ENCODE data around the gene ALDH3A2.

Gene ALDH3A2

DNA sequence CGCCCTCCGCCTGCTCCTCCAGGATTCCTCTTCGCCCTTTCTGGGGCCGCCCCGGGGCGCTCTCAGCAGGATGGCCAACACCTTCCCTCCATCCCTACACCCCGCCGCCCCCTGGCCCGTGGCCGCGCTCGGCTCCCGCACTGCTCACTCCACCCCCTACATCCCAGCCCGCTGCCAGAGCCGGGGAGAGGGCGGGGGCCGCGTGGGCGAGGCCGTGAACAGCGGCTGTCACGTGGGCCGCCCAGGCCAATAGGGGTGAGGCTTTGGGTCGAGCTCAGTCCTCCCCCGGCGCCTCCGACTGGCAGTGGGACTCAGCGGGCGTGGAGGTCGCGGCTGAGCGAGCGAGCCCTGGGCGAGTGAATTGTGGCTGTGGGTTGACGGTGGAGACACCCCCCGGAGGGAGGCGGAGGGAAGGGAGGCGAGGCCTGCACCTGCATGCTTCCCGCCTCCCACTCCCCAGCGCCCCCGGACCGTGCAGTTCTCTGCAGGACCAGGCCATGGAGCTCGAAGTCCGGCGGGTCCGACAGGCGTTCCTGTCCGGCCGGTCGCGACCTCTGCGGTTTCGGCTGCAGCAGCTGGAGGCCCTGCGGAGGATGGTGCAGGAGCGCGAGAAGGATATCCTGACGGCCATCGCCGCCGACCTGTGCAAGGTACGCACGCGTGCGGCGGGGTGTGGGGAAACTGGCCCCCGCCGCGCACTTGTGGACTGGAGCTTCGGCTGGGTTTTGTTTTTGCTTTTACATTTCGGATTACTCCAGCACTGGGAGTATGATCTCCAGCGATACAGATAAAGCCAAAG is at the start of gene ALDH3A2:
Gene ALDH3A2, plus strand, starts transcription at position 277 of the 799 bp plus-strand sequence. Its CDS starts 221 bp downstream, at position 498.
- peak; percentile 93 for DNase-seq

DNA sequence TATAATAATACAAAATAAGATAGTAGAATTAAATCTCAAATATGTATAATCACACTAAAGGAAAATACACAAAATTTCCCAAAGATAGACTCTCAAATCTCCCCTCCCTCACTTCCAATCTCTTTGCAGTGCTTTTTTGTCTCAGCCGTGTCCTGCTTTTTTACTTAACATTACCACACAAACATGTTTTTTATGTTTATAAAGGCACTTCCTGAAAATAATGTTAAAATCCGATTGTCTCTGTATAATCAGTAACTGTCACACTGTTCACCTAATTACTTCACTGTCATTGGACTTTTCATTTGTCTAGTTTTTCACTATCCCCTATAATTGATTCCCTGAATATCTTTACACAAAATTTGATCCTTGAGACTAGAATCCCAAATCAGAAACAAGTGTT is 38.2 kb upstream of the ALDH3A2 start:
- no peak for DNase-seq

GRCh38 chr17:19610879-19611278 is 37.7 kb upstream of the ALDH3A2 start:
- DNase-seq: no peak

DNA sequence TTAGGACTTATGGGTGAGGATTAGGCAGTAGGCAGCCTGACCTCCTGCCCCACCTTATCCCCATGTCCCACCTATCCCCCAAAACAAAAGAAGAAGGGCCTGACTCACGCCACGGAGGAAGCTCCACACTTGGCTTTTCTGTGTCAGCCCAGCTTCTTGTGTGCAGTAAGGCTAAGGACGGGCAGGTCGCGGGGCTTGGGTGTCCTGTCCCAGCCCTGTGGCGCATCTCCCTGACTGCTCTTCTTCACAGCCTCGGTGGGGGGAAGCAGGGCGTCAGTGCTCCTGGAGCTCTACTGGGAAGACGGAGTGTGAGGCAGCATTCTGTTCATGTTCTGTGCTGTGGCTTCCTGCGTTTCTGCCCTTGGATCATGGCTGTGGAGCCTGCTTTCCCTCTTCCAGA is 34.6 kb upstream of the ALDH3A2 start:
- DNase-seq: no peak

GRCh38 chr17:19614900-19615299 is 33.7 kb upstream of the ALDH3A2 start:
- no peak for DNase-seq

DNA sequence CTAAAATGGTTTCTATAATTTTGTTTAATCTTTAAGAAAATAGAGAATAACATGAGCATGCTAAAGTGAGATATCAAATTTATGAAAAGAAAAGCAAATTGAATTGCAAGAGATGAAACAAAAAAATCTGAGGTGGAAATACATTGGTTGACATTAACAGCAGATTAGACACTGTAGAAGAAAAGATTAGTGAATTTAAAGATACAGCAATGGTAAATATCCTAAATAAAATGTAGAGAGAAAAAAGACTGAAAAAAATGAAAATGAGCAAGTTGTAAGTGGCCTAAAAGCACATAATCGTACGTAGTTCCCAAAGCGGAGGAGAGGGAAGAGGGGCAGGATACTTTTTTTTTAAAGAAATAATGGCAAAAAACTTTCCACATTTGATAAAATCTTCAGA is 30.5 kb upstream of the ALDH3A2 start:
- no peak for DNase-seq

DNA sequence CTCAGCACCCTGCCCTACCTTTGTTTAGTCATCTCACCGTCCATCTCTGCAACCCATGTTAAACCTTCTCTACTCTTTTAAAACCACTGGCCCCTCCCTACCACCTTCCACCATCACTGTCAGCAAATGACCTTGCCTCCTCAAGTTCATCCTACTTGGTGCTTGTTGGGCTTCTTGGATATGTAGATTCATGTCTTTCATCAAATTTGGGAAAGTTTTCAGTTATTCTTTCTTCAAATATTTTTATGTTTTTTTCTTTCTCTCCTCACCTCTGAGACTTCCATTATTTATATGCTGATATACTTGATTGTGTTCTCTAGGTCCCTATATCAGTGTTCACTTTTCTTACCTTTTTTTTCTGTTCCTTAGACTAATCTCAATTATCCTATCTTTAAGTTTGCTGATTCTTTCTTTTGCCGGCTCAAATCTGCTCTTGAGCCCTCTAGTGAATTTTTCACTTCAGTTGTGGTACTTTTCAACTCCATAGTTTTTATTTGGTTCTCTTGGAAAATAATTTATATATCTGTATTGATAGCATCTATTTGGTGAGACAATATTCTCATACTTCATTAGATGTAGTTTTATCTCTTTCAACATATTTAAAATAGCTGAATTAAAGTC is 28.7 kb upstream of the ALDH3A2 start:
- DNase-seq: no peak

GRCh38 chr17:19621697-19622096 is 26.9 kb upstream of the ALDH3A2 start:
- DNase-seq: no peak

DNA sequence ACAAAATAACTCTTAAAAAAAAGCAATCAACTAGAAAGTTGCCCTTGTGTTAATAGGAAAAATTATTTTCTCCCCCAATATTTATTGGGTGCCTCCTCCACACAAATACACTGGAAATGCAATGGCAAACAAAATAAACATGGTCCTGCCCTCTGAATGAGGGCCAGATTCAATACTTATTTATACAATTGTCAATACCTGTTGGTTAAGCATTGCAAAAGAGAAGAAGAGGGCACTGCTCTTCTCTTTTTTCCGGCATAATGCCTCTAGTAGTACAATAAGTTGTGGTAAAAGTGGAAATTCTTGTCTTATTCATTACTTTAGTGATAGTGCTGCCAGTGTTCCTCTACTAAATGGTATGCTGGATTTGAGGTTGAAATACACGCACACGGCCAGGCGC is 22.5 kb upstream of the ALDH3A2 start:
- DNase-seq: no peak

- no peak for DNase-seq
These were observed 19.1 kb upstream of the ALDH3A2 start for GRCh38 chr17:19629449-19629848.

DNA sequence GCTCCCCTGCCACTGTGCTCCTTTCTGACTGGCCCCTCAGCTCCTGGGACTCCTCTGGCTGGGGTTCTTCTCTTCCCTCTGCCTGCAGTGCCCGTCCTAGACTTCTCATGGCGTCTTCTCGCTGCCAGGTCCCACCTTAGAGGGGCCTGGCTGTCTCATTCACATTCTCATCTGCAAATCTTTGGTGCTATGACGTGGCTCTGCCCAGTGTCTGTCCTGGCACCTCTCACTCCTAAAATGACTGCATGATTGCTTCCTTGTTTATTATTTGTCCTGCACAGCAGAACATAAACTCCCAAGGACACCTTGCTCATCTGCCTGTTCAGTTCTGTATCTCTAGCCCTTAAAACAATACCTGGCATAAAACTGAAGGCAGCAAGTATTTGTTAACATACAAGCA is 18.5 kb upstream of the ALDH3A2 start:
- DNase-seq: no peak

- no peak for DNase-seq
These were observed 17.9 kb upstream of the ALDH3A2 start for GRCh38 chr17:19630661-19631060.

DNA sequence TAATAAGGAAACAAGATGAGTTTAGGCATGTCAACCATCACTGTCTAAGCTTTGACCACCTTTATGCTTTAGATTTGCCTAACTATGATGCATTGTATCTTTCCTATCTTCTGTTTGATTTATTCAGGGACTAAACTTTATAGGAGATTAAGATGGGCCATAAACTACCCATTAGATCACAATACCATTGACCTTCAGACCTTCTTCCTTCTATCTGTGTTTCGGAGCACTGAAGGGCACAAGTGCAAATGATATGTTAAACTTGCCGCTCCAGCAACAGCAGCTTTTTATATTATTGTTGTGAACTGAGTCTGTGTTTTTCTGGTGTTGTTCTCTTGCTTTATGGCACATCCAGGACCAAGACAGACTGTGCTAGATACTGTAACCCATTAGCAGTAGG is 16.6 kb upstream of the ALDH3A2 start:
- DNase-seq: no peak

- no peak for DNase-seq
These were observed 6.7 kb upstream of the ALDH3A2 start for GRCh38 chr17:19641687-19642372.

- no peak for DNase-seq
These were observed 6.1 kb upstream of the ALDH3A2 start for GRCh38 chr17:19642373-19642893.

GRCh38 chr17:19644493-19645210 is 3.9 kb upstream of the ALDH3A2 start:
- DNase-seq: no peak

GRCh38 chr17:19645734-19646201 is 2.8 kb upstream of the ALDH3A2 start:
- peak; percentile 67 for DNase-seq

DNA sequence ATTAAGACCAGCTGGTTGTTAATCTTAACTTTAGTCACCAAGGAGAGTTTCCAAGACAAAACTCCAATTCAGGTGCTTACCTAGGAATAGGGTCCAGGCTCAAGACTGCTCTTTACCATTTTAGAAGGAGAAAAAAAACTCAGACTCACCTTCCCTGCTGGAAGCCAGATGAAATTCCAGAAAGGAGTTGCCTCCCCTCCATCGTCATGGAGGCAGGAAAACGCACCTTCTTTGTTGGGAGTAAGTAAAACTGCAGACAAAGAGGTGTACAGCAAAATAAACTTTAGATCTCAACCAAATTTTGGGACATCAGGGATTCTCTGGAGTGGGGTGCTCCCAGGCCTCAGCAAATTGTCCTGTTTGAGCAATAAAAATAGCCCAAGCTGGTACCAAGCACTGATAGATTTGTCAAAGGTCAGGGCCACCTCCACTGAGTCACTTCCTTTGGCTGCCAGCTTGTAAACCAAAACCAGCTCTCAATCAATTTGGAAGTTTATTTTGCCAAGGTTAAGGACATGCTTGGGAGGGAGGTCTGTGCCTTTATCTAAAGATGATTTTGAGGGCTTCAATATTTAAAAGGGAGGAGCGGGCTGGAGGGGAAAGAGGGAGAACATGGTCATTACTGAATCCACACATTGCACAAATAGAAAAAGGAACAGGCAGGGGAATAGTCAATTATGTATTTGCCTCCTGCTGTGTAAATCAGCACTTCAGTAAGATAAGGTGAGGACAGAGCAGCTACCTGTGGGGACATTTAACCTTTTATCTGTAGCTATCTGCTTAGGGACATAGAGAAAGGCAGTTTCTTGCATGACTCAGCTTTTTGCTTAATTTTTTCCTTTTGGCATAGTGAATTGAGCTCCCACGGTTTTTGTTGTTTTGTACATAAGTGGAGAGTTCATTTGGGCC is 1.5 kb upstream of the ALDH3A2 start:
- no peak for DNase-seq

- DNase-seq: peak; percentile 34
These were observed 665 bp upstream of the ALDH3A2 start for GRCh38 chr17:19647697-19648474.

DNA sequence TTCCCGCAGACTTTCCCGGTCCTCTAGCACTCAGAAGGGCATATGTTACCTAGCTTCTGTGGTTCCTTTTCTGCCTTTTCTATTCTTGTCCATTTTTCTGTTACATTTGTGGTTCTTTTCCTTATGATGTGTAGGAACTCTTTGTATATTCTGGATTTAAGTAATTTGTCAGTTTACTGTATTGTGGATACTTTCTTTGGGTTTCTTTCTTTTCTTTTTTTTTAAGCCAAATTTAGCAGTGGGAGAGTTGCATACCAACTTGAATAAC is 657 bp downstream of the ALDH3A2 start:
- no peak for DNase-seq

DNA sequence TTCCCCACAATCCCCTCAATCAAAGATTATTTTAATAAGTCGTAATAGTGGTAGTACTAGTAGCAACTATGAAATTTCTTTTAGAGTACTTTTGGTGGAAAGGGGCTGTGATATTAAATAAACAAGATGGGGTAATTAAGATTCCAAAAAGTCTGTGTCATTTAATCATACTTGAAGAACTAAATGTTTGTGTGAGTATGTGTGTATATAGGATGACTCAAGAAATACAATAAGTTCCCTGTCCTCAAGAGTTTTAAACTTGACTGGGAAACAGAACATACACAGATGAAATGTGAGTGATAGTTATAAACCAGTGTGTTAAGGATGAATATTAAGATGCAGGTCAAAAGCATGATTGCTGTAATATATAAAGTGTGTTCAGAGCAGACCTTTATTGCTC is 2.3 kb downstream of the ALDH3A2 start:
- no peak for DNase-seq
